ENCODE data around the gene C1orf159.

The C1orf159 gene

DNA sequence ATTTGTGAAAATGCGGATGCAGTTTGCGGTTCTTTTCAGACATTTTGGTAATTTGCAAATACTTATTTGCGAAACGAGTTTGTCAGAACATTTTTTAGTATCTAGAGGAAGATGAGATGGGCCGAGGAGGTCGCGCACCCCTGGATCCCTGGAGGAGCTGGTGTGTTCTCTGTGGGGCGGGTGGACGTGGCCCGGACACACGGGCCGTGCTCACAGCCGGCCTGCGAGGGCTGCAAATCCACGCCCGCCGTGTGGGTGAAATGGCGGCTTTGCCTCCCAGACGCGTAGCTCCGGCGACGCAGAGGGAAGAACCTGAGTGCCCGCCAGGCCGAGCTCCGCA lies 48.4 kb upstream of the C1orf159 start:
- H3K27ac ChIP-seq (ENCODE audit: low read length): no peak overlapping the region
- ATAC-seq (ENCODE audit: insufficient read depth, low read depth) (no peak), DNase-seq (no peak)
- H3K9me3 ChIP-seq (ENCODE audit: insufficient read depth, low read length, severe bottlenecking): no peaks in the 10 kb centered on the region
- no peaks in the 10 kb centered on the region for H4K20me1 ChIP-seq (ENCODE audit: insufficient read depth, low read length)
- no peak overlapping the region for H3K9ac ChIP-seq (ENCODE audit: low read depth, low read length)
- H3K4me1 ChIP-seq (ENCODE audit: insufficient read depth, low read length): no peaks in the 10 kb centered on the region
- H3K4me2 ChIP-seq (ENCODE audit: insufficient read depth, low read length): no peak overlapping the region
- no peak for TF ChIP-seq EZH2 (IDR thresholded peaks at IDR 0.05; ENCODE audit: borderline replicate concordance, low read depth, low read length, severe bottlenecking)
- TF ChIP-seq, protein P1, sequence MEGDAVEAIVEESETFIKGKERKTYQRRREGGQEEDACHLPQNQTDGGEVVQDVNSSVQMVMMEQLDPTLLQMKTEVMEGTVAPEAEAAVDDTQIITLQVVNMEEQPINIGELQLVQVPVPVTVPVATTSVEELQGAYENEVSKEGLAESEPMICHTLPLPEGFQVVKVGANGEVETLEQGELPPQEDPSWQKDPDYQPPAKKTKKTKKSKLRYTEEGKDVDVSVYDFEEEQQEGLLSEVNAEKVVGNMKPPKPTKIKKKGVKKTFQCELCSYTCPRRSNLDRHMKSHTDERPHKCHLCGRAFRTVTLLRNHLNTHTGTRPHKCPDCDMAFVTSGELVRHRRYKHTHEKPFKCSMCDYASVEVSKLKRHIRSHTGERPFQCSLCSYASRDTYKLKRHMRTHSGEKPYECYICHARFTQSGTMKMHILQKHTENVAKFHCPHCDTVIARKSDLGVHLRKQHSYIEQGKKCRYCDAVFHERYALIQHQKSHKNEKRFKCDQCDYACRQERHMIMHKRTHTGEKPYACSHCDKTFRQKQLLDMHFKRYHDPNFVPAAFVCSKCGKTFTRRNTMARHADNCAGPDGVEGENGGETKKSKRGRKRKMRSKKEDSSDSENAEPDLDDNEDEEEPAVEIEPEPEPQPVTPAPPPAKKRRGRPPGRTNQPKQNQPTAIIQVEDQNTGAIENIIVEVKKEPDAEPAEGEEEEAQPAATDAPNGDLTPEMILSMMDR (IDR thresholded peaks at IDR 0.05; ENCODE audit: borderline replicate concordance, extremely low read depth, low read length, poor library complexity, severe bottlenecking): no peak
- H3K36me3 ChIP-seq (ENCODE audit: insufficient read depth, low read length): no peaks in the 10 kb centered on the region
- H3K4me3 ChIP-seq (ENCODE audit: low read depth in 1 of 2, low read length in 2 of 2): no peak overlapping the region
- H3K27me3 ChIP-seq (ENCODE audit: insufficient read depth, low read length, poor library complexity): no peaks in the 10 kb centered on the region
- no peaks in the 10 kb centered on the region for H3K79me2 ChIP-seq (ENCODE audit: insufficient read depth, low read length)
- H2AFZ ChIP-seq (ENCODE audit: low read depth, low read length): no peak overlapping the region

DNA sequence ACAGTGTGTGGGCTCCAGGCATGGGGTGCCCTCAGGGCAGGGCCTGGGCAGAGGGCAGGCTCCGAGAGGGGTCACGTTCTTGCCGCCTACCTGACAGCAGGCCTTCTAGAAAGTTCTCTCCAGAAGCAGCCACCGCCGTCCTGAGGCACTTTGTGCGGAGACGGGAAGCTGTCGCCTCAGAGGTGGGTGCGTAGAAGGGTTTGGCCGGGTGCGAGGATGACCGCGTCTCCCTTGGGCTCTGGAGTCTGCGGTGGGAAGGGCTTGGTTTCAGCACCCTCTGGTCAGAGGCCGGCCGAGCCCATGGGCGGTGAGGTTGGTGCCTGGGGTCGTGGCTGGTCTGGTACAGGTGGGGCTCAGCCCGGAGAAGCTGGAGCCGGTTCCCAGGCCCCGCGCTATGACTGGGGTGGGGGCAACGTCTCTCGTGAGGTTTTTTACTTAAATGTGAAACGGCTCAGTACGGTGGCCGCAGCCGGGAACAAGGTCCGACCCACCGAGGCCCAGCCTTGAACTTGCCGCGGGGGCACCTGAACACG lies 47.7 kb upstream of the C1orf159 start:
- H3K27me3 ChIP-seq (ENCODE audit: insufficient read depth, low read length, poor library complexity): no peaks in the 10 kb centered on the region
- H3K36me3 ChIP-seq (ENCODE audit: insufficient read depth, low read length): no peaks in the 10 kb centered on the region
- ATAC-seq (ENCODE audit: insufficient read depth, low read depth): no peak

DNA sequence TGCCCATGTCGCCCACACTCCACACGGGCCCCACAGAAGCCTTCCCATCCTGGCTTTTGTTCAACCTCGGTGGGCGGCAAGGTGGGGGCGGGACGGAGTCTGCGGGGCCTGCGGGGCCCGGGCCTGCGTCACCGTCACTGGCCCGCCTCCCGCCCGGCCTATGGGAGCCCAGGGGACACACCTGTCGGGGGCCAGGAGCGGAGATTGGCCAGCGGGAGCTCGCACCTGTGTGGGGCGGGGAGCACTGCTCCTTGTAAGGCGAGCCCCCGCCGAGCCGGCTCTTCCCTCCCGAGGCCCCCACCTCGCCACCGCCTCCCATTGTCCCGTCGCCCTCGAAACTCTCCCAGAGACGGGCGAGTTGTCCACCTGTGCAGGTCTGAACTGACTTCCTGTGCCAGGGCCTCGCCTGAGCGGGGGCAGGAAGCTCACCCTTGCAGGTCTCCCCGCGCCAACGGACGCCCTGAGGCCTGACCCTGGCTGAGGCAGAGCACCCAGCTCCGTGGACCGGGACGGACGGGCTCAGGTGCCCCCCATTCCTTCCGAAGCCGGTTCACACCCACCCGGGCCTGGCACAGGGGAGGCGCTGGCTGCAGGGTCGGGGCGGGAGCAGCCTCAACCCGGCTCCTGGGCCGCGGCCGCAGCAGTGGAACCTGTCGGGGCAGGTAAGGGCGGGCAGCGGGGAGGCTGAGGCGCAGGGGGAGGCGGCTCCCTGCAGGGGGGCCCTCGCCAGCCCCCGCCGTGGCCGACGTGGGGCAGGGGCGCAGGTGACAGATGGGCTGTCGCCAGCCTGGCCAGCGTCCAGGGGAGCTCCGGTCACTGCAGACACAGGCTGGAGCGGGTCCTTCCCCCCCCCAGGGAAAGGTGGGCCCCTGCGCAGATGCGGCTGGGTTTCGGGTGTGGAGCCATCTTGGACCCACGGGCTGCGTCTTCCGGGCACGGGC lies 47.0 kb upstream of the C1orf159 start:
- ATAC-seq (ENCODE audit: insufficient read depth, low read depth) (no peak), DNase-seq (no peak)
- no peak overlapping the region for H3K4me3 ChIP-seq (ENCODE audit: low read depth in 1 of 2, low read length in 2 of 2)
- H3K9me3 ChIP-seq (ENCODE audit: insufficient read depth, low read length, severe bottlenecking): no peaks in the 10 kb centered on the region
- H2AFZ ChIP-seq (ENCODE audit: low read depth, low read length): no peak overlapping the region
- H3K4me2 ChIP-seq (ENCODE audit: insufficient read depth, low read length): no peak overlapping the region
- no peaks in the 10 kb centered on the region for H3K79me2 ChIP-seq (ENCODE audit: insufficient read depth, low read length)
- no peaks in the 10 kb centered on the region for H3K4me1 ChIP-seq (ENCODE audit: insufficient read depth, low read length)
- no peaks in the 10 kb centered on the region for H4K20me1 ChIP-seq (ENCODE audit: insufficient read depth, low read length)
- no peak overlapping the region for H3K9ac ChIP-seq (ENCODE audit: low read depth, low read length)
- no peaks in the 10 kb centered on the region for H3K27me3 ChIP-seq (ENCODE audit: insufficient read depth, low read length, poor library complexity)
- H3K27ac ChIP-seq (ENCODE audit: low read length): no peak overlapping the region
- H3K36me3 ChIP-seq (ENCODE audit: insufficient read depth, low read length): no peaks in the 10 kb centered on the region
- TF ChIP-seq, protein P1 (IDR thresholded peaks at IDR 0.05; ENCODE audit: borderline replicate concordance, extremely low read depth, low read length, poor library complexity, severe bottlenecking): no peak
- no peak for TF ChIP-seq EZH2 (IDR thresholded peaks at IDR 0.05; ENCODE audit: borderline replicate concordance, low read depth, low read length, severe bottlenecking)

More for the DNA sequence above, 47.7 kb upstream of the C1orf159 start:
- Histone ChIP-seq H3K4me1 (ENCODE audit: insufficient read depth, low read length) (no peaks in the 10 kb centered on the region), H3K4me3 (ENCODE audit: low read depth in 1 of 2, low read length in 2 of 2) (no peak overlapping the region), H3K4me2 (ENCODE audit: insufficient read depth, low read length) (no peak overlapping the region), H3K27ac (ENCODE audit: low read length) (no peak overlapping the region), H4K20me1 (ENCODE audit: insufficient read depth, low read length) (no peaks in the 10 kb centered on the region), H2AFZ (ENCODE audit: low read depth, low read length) (no peak overlapping the region), H3K9ac (ENCODE audit: low read depth, low read length) (no peak overlapping the region), H3K9me3 (ENCODE audit: insufficient read depth, low read length, severe bottlenecking) (no peaks in the 10 kb centered on the region), H3K79me2 (ENCODE audit: insufficient read depth, low read length) (no peaks in the 10 kb centered on the region)
- DNase-seq: no peak
- TF ChIP-seq, protein P1 (IDR thresholded peaks at IDR 0.05; ENCODE audit: borderline replicate concordance, extremely low read depth, low read length, poor library complexity, severe bottlenecking): no peak
- TF ChIP-seq EZH2 (IDR thresholded peaks at IDR 0.05; ENCODE audit: borderline replicate concordance, low read depth, low read length, severe bottlenecking): no peak

Measured in DND-41 (cell line).